Stomach (tissue), 9 donors: Measurements from ENCODE around the gene PKIB. TPM values are rescaled to one million over a fixed set of nuclear protein-coding genes. Genes with fewer than 3 reads are reported as not detected.

Source experiments
- DNase-seq, 2 donors: peaks; one replicate each; pipeline versions ENCODE4 v3.0.0 to v3.0.0-alpha.2; 2013 to 2019
- H3K27ac ChIP-seq, 5 donors: fragments of 200-600 bp in 4 of 5; sonication (generic) in 4 of 5; one replicate each; pipeline ENCODE4 v1.5.1; 2013 to 2019; ENCODE audit warnings: mild to moderate bottlenecking in 1 of 5, moderate library complexity in 1 of 5
- H3K27me3 ChIP-seq, 3 donors: fragments of 200-600 bp; sonication (generic); one replicate each; pipeline ENCODE4 v1.5.1; 2017 to 2019; ENCODE audit warnings: mixed run types in 1 of 3
- H3K36me3 ChIP-seq, 4 donors: fragments of 200-600 bp; sonication (generic); 1 replicate in 3 of 4; 2 replicates in 1 of 4; pipeline ENCODE4 v1.5.1; 2016 to 2019
- H3K4me1 ChIP-seq, 4 donors: fragments of 200-600 bp; sonication (generic); one replicate each; pipeline ENCODE4 v1.5.1; 2016 to 2019
- H3K4me3 ChIP-seq, 4 donors: fragments of 200-600 bp; sonication (generic) in 3 of 4; one replicate each; pipeline ENCODE4 v1.5.1; 2016 to 2019; ENCODE audit warnings: mild to moderate bottlenecking in 1 of 4
- H3K9me3 ChIP-seq, 4 donors: fragments of 200-600 bp; sonication (generic); one replicate each; pipeline ENCODE4 v1.5.1; 2016 to 2019
- EP300 ChIP-seq: sonication (generic); formaldehyde crosslinking; IDR thresholded peaks from one replicate; pipeline ENCODE4 v1.6.1; 2017; ENCODE audit warnings: antibody characterized with exemption
- POLR2A ChIP-seq, 4 donors: fragments of 450-650 bp; IDR thresholded peaks; one replicate each; pipeline ENCODE4 v1.6.1; 2016; ENCODE audit warnings: antibody characterized with exemption in 4 of 4, control low read depth in 2 of 4, mild to moderate bottlenecking in 1 of 4, moderate library complexity in 1 of 4
- POLR2AphosphoS5 ChIP-seq, 3 donors: sonication (generic); formaldehyde crosslinking; IDR thresholded peaks; one replicate each; pipeline ENCODE4 v1.6.1; 2016; ENCODE audit warnings: antibody characterized with exemption in 3 of 3
- WGBS, 5 donors: extraction: QIAGEN DNeasy Blood & Tissue Kit in 3 of 5; methylation state at CpG; one replicate each; pipeline versions ENCODE4 v1.1.5 to v1.1.7; 2013 to 2018; 5-methylcytosine and 5-hydroxymethylcytosine counted together
- intact Hi-C: fragments of 100-400 bp; cut with DNase I; formaldehyde crosslinking; loops from one replicate; pipeline ENCODE4 v1.15.1; 2023; ENCODE audit warnings: low total_unique reads
- polyA plus RNA-seq, 3 donors: library from polyadenylated mRNA; stranded (reverse); fragments of 200-250 nt; gene quantifications; one replicate each; pipeline ENCODE4 v1.2.3, GENCODE V29; 2013
- total RNA-seq, 5 donors: library from RNA; depleted of rRNA; stranded (reverse); fragments of >200 nt; gene quantifications; one replicate each; pipeline versions ENCODE4 v1.1.0 to v1.2.3, GENCODE V29; 2014 to 2016
- TF ChIP-seq, protein P1 (sequence below), 7 experiments: fragments of 450-650 bp in 4 of 7; fragments of 200-600 bp in 3 of 7; sonication (generic) in 3 of 7; IDR thresholded peaks; one replicate each; pipeline ENCODE4 v1.5.1; 2016 to 2019; ENCODE audit warnings: antibody characterized with exemption in 7 of 7, control low read depth in 2 of 7, mild to moderate bottlenecking in 1 of 7
- donor health status: healthy with polysubstance abuse.
- donor health status: Bipolar disorder and iron deficiency.
- donor health status: healthy.

The PKIB gene
- total and polyA plus RNA-seq, 8 donors, result 7.6 to 128 (median 26.4) TPM

DNA sequence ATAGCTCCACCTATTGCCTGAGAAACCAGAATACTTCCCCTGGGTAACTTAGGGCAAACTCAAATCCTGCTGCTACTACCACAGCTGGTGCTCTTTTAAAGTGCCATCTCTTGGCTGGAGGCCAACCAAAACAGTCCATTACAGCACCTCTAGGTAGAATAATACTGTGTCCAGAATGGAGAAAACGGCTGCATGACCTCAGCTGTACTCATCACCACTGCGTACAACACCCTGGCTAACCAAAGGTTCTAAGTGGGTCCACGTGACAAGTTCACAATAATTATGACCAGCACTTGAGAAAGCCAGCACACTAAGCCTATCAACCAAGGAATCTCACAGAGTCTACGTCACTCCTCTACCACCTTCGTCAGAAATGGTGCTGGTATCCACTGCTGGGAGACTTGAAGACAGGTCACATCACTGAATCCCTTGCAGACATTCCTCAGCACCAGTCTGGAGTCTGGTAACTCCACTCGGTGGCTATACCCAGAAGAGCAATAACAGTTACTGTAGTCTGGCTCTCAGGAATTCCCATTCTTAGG is 40.9 kb upstream of the PKIB start:
- no peak for DNase-seq
- H3K4me1 ChIP-seq, result peaks cover 0 to 11% (median 3%) of the 10 kb centered on the region in 4 donors
- peak overlapping the region in 1 of 5 donors; percentile 61 for H3K27ac ChIP-seq
- H3K27me3 ChIP-seq, result no peaks in the 10 kb centered on the region
- WGBS, 5 donors, result 81 to 93% (median 90%) methylated on average over 6 of the region's 6 CpGs
- peaks cover 0 to 3% (median 0%) of the 10 kb centered on the region in 4 donors for H3K9me3 ChIP-seq
- no peak overlapping the region for H3K4me3 ChIP-seq
- TF ChIP-seq POLR2A (IDR thresholded peaks at IDR 0.05), result no peak
- no peak for TF ChIP-seq EP300
- TF ChIP-seq, protein P1, sequence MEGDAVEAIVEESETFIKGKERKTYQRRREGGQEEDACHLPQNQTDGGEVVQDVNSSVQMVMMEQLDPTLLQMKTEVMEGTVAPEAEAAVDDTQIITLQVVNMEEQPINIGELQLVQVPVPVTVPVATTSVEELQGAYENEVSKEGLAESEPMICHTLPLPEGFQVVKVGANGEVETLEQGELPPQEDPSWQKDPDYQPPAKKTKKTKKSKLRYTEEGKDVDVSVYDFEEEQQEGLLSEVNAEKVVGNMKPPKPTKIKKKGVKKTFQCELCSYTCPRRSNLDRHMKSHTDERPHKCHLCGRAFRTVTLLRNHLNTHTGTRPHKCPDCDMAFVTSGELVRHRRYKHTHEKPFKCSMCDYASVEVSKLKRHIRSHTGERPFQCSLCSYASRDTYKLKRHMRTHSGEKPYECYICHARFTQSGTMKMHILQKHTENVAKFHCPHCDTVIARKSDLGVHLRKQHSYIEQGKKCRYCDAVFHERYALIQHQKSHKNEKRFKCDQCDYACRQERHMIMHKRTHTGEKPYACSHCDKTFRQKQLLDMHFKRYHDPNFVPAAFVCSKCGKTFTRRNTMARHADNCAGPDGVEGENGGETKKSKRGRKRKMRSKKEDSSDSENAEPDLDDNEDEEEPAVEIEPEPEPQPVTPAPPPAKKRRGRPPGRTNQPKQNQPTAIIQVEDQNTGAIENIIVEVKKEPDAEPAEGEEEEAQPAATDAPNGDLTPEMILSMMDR (IDR thresholded peaks at IDR 0.05), result no peak
- no peak for TF ChIP-seq POLR2AphosphoS5 (IDR thresholded peaks at IDR 0.05)
- intact Hi-C loops, result no loop called here
- H3K36me3 ChIP-seq, result no peaks in the 10 kb centered on the region

DNA sequence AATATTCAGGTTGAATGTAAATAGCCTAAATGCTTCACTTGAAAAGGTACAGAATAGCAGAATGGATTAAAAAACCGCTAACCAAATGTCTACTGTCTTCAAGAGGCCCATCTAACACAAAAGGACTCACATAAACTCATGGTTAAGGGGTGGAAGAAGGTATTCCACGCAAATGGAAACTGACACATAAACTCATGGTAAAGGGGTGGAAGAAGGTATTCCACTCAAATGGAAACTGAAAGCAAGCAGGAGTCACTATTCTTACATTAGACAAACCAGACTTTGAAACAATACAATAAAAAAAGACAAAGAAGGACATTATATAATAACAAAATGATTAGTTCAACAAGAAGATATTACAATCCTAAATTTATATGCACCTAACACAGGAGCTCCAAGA is 38.3 kb upstream of the PKIB start:
- intact Hi-C loops, result no loop called here
- TF ChIP-seq POLR2A (IDR thresholded peaks at IDR 0.05) (no peak), EP300 (no peak), POLR2AphosphoS5 (IDR thresholded peaks at IDR 0.05) (no peak)
- TF ChIP-seq, protein P1 (IDR thresholded peaks at IDR 0.05), result no peak
- Histone ChIP-seq H3K9me3 (peaks cover 0 to 6% (median 0%) of the 10 kb centered on the region in 4 donors), H3K4me1 (peaks cover 0 to 11% (median 3%) of the 10 kb centered on the region in 4 donors), H3K27ac (no peak overlapping the region), H3K36me3 (no peaks in the 10 kb centered on the region), H3K27me3 (no peaks in the 10 kb centered on the region), H3K4me3 (no peak overlapping the region)
- no peak for DNase-seq
- 62 to 83% (median 79%) methylated on average over 2 of the region's 2 CpGs for WGBS, 5 donors

DNA sequence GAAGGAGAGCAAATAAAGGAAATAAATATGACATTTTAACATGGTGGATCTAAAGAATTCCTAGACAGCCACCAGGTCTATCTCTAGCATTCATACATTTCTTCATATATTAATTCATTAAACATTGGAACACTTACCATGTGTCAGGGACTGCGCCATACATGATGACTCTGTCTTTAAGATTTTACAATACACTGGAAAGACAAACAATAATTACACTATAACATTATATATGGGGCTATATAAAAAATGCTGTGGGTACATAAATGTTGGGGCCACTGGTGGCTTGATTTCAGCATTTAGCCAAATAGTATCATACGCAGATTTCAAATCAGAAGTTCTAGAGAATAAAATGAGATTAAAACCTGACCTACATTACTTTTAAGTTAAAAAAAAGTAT is 33.3 kb upstream of the PKIB start:
- no peak overlapping the region for H3K27ac ChIP-seq
- intact Hi-C loops, result no loop called here
- H3K4me1 ChIP-seq, result no peaks in the 10 kb centered on the region
- no peak overlapping the region for H3K4me3 ChIP-seq
- DNase-seq, result no peak
- H3K27me3 ChIP-seq, result no peaks in the 10 kb centered on the region
- peaks cover 0 to 6% (median 0%) of the 10 kb centered on the region in 4 donors for H3K9me3 ChIP-seq
- TF ChIP-seq POLR2A (IDR thresholded peaks at IDR 0.05), result no peak
- TF ChIP-seq POLR2AphosphoS5 (IDR thresholded peaks at IDR 0.05), result no peak
- TF ChIP-seq EP300, result no peak
- TF ChIP-seq, protein P1 (IDR thresholded peaks at IDR 0.05), result no peak
- H3K36me3 ChIP-seq, result no peaks in the 10 kb centered on the region
- WGBS, 5 donors, result 94 to 99% (median 97%) methylated on average over 2 of the region's 2 CpGs

DNA sequence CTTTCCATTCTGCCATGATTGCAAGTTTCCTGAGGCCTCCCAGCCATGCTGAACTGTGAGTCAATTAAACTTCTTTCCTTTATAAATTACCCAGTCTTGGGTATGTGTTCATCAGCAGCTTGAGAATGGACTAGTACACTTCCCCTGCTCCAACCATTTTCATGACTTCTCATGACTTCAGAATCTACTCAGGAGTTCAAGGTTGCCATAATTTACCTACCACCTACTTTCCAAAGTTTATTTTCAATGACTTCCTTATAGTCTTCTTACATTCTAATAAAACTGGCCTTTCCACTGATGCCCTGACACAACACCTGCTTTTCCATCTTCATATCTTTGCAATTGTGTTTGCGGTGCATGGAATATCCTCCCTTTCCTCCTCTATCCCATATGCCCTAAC is 31.2 kb upstream of the PKIB start:
- H3K27me3 ChIP-seq, result no peaks in the 10 kb centered on the region
- no peak overlapping the region for H3K4me3 ChIP-seq
- intact Hi-C loops, result no loop called here
- H3K9me3 ChIP-seq, result peaks cover 0 to 6% (median 0%) of the 10 kb centered on the region in 4 donors
- WGBS, 5 donors, result 90 to 97% (median 97%) methylated on average over 1 of the region's 1 CpG
- H3K36me3 ChIP-seq, result no peaks in the 10 kb centered on the region
- H3K4me1 ChIP-seq, result no peaks in the 10 kb centered on the region
- TF ChIP-seq POLR2AphosphoS5 (IDR thresholded peaks at IDR 0.05), result no peak
- TF ChIP-seq, protein P1 (IDR thresholded peaks at IDR 0.05), result no peak
- TF ChIP-seq EP300, result no peak
- no peak for TF ChIP-seq POLR2A (IDR thresholded peaks at IDR 0.05)
- DNase-seq, result no peak
- no peak overlapping the region for H3K27ac ChIP-seq
